Activated CD4-positive, CD25-positive, alpha-beta regulatory T cell treated with anti-CD3 and anti-CD28 coated beads, Interleukin-2, amount 50 U/mL, for 72 hours (primary cell): ENCODE results near the gene SCNN1B.

ENCODE experiments used
- DNase-seq: peaks from one replicate; pipeline ENCODE4 v3.0.0; 2021

The SCNN1B gene

GRCh38 chr16:23408823-23409298 lies 106.8 kb downstream of the SCNN1B start:
- DNase-seq: no peak

- DNase-seq: no peak
Observed at GRCh38 chr16:23409522-23409921, 107.4 kb downstream of the SCNN1B start.

- no peak for DNase-seq
Observed at GRCh38 chr16:23410176-23410575, 108.1 kb downstream of the SCNN1B start.

DNA sequence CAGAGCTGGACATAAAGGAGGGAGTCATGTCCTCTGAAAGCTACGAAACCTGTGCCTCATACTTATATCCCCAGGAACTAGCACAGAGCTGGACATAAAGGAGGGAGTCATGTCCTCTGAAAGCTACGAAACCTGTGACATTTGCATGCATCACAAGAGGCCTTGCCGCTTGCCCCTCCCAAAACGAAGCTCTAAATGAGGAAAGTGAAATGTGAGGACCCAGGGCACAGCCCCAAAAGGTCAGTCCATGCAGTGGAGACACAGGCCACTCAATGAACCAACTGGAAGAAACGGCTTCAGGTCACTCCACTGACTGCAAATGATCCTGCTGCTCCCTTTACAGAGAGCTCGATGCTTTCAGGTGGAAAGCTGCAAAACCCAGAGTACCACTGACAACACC lies 112.6 kb downstream of the SCNN1B start:
- DNase-seq: no peak

DNA sequence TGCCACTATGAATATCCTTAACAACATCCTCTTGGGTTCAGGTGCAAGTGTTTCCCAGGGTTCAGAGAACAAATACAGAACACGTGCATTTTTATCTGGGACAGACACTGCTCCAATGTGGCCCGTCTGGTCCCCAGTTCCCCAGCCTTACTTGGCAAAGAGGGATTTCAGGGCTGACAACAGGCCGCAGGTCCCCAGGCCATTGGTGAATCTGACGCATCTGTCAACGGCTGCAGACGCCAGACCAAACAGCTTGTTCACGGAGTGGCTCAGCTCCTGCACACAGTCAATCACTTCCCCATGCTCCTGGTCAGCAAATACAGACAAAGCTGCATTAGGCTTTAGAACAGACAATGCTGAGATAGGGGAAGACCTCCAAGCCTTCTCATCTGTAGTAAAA lies 114.7 kb downstream of the SCNN1B start:
- DNase-seq: no peak

DNA sequence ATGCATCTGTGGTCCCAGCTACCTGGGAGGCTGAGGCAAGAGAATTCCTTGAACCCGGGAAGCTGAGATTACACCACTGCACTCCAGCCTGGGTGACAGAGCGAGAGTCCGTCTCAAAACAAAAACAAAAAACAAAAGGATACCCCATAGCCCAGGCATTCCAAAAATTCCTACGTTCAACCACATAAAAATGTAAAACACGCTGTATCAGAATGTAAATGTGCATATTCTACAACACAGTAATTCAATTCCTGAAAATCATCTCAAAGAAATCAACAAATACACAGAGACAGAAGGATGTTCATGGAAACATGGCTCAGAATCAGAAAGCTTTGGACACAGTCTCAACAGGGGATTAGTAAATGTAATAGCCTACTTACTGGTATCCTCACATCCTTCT lies 117.9 kb downstream of the SCNN1B start:
- no peak for DNase-seq

DNA sequence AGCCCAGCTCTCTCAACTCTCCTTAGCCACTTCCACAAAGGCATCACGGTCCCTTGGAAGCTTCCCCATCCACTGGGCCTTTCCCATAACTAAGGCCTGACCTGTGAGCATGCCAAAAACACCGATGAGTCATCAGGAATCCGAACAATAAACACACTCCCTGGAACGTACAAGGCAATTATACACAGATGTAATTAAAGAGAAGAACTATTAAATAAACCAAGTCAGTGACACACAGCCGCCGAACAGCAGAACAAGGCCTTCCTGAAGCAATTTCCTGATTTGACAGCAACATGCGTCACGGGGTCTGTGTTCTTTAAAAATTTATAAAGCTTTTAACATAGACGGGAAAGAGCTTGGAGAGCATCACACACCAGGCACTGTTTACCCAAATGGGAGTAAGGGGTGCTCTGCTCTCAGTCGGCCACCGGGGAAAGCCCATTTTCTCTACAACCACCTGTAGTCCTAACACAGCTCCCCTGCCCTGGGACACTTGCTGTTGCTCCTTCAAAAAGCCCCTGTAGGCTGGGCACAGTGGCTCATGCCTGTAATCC lies 121.5 kb downstream of the SCNN1B start:
- no peak for DNase-seq

- DNase-seq: no peak
Observed at GRCh38 chr16:23424292-23424958, 122.3 kb downstream of the SCNN1B start.

DNA sequence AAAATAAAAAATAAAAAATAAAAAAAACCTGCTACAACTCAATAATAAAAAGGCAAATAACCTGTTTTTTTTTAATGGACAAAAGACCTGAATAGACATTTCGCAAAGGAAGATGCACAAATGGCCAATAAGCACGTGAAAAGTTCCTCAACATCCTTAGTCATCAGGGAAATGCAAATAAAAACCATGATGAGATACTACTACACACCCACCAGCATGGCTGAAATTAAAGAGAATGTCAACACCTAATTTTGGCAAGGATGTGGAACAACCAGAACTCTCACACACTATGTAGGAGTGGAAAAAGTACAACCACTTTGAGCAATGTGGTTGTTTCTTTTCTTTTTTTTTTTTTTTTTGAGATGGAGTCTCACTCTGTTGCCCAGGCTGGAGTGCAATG lies 126.2 kb downstream of the SCNN1B start:
- DNase-seq: no peak
